PC-3 (cell line): Measurements from ENCODE around the gene SMG6. TPM values are rescaled to one million over a fixed set of nuclear protein-coding genes. Genes with fewer than 3 reads are reported as not detected.

ENCODE experiments used
- ATAC-seq: fragments of 200-7000 bp; cut with Tn5 transposase; 2 replicates; pipeline ENCODE4 v1.9.1; 2020; ENCODE audit warnings: mild to moderate bottlenecking, moderate library complexity
- BruUV-seq: library from RNA; stranded (reverse); fragments of 400-500 nt; replicated peaks from 2 replicates; lab custom pipeline; 2021; lab: Mats Ljungman, UMichigan
- CTCF ChIA-PET: fragments of 300-600 bp; sonication (Branson Sonifier 250); formaldehyde crosslinking; loops from one replicate; lab custom pipeline; 2022; ENCODE audit warnings: antibody characterized with exemption; lab: Charles Lee
- POLR2A ChIA-PET: fragments of 300-600 bp; sonication (Branson Sonifier 250); formaldehyde crosslinking; loops from one replicate; lab custom pipeline; 2022; ENCODE audit warnings: antibody characterized with exemption; ENCODE audit not compliant: unreplicated experiment; lab: Charles Lee
- DNase-seq: peaks from one replicate; pipeline ENCODE4 v3.0.0-alpha.2; 2015
- H2AFZ ChIP-seq: fragments of 300-600 bp; sonication (generic); 2 replicates; pipeline ENCODE4 v1.6.0; 2016; ENCODE audit warnings: antibody characterized with exemption, low read length
- H3F3A ChIP-seq: fragments of 300-600 bp; sonication (generic); one replicate; pipeline ENCODE4 v1.6.0; 2017; ENCODE audit warnings: antibody characterized with exemption, low read length, control low read depth, mild to moderate bottlenecking; ENCODE audit not compliant: unreplicated experiment
- H3K27ac ChIP-seq: fragments of 300-600 bp; sonication (generic); 2 replicates; pipeline ENCODE4 v1.5.1; 2016; ENCODE audit warnings: mild to moderate bottlenecking, low read length
- H3K27me3 ChIP-seq: fragments of 300-600 bp; sonication (generic); 2 replicates; pipeline ENCODE4 v1.6.1; 2016; ENCODE audit warnings: low read length, mixed read lengths
- H3K36me3 ChIP-seq: fragments of 300-600 bp; sonication (generic); 2 replicates; pipeline ENCODE4 v1.6.1; 2016; ENCODE audit warnings: low read depth, mixed run types, low read length, mixed read lengths
- H3K4me1 ChIP-seq: fragments of 300-600 bp; sonication (generic); 2 replicates; pipeline ENCODE4 v1.5.1; 2016; ENCODE audit warnings: low read length; ENCODE audit not compliant: insufficient read depth
- H3K4me2 ChIP-seq: fragments of 300-600 bp; sonication (generic); 2 replicates; pipeline ENCODE4 v1.6.0; 2016; ENCODE audit warnings: low read length
- H3K4me3 ChIP-seq: fragments of 300-600 bp; sonication (generic); 2 replicates; pipeline ENCODE4 v1.5.1; 2016; ENCODE audit warnings: mild to moderate bottlenecking, low read length, mixed read lengths
- H3K79me2 ChIP-seq: fragments of 300-600 bp; sonication (generic); 2 replicates; pipeline ENCODE4 v1.6.1; 2017; ENCODE audit warnings: low read length, mixed read lengths
- H3K9ac ChIP-seq: fragments of 300-600 bp; sonication (generic); 2 replicates; pipeline ENCODE4 v1.6.0; 2016; ENCODE audit warnings: mild to moderate bottlenecking, low read length
- H3K9me2 ChIP-seq: fragments of 300-600 bp; sonication (generic); replicated peaks from 2 replicates; pipeline ENCODE4 v1.6.1; 2016; ENCODE audit warnings: mixed run types, low read length, mixed read lengths
- H3K9me3 ChIP-seq: fragments of 300-600 bp; sonication (generic); 2 replicates; pipeline ENCODE4 v1.6.1; 2016; ENCODE audit warnings: low read length, mixed read lengths
- H4K20me1 ChIP-seq: fragments of 300-600 bp; sonication (generic); 2 replicates; pipeline ENCODE4 v1.6.1; 2016; ENCODE audit warnings: low read length, mixed read lengths
- EZH2 ChIP-seq: fragments of 300-600 bp; sonication (generic); IDR thresholded peaks from one replicate; pipeline ENCODE4 v1.6.1; 2017; ENCODE audit warnings: antibody characterized with exemption, mild to moderate bottlenecking, low read length; ENCODE audit not compliant: unreplicated experiment
- EZH2phosphoT487 ChIP-seq: fragments of 300-600 bp; sonication (generic); IDR thresholded peaks from 2 replicates; pipeline ENCODE4 v1.6.1; 2018; ENCODE audit warnings: mild to moderate bottlenecking, antibody characterized with exemption, low read length, borderline replicate concordance
- intact Hi-C: fragments of 100-400 bp; cut with micrococcal nuclease; formaldehyde crosslinking; loops from 2 replicates; pipeline ENCODE4 v1.9.0; 2023
- total RNA-seq: library from RNA; depleted of rRNA; stranded (reverse); fragments of >200 nt; gene quantifications from 2 replicates; pipeline ENCODE4 v1.2.3, GENCODE V29; 2014
- TF ChIP-seq, protein P1 (sequence below): fragments of 300-600 bp; sonication (generic); conservative IDR thresholded peaks from 2 replicates; pipeline ENCODE4 v1.5.1; 2017; ENCODE audit warnings: antibody characterized with exemption, low read depth, mild to moderate bottlenecking, low read length

SMG6 gene
- total RNA-seq, 1 experiment from 2014 or later, result 13.4 TPM

- Histone ChIP-seq H3K79me2 (peaks cover 53% of the 10 kb centered on the region), H4K20me1 (no peaks in the 10 kb centered on the region), H3K4me1 (no peaks in the 10 kb centered on the region), H3K36me3 (no peaks in the 10 kb centered on the region), H3F3A (no peaks in the 10 kb centered on the region), H3K4me3 (no peak overlapping the region), H3K9me2 (no peaks in the 10 kb centered on the region), H3K27me3 (no peaks in the 10 kb centered on the region), H2AFZ (no peak overlapping the region), H3K4me2 (no peak overlapping the region), H3K9ac (no peak overlapping the region), H3K27ac (no peak overlapping the region), H3K9me3 (no peaks in the 10 kb centered on the region)
- TF ChIP-seq, protein P1, sequence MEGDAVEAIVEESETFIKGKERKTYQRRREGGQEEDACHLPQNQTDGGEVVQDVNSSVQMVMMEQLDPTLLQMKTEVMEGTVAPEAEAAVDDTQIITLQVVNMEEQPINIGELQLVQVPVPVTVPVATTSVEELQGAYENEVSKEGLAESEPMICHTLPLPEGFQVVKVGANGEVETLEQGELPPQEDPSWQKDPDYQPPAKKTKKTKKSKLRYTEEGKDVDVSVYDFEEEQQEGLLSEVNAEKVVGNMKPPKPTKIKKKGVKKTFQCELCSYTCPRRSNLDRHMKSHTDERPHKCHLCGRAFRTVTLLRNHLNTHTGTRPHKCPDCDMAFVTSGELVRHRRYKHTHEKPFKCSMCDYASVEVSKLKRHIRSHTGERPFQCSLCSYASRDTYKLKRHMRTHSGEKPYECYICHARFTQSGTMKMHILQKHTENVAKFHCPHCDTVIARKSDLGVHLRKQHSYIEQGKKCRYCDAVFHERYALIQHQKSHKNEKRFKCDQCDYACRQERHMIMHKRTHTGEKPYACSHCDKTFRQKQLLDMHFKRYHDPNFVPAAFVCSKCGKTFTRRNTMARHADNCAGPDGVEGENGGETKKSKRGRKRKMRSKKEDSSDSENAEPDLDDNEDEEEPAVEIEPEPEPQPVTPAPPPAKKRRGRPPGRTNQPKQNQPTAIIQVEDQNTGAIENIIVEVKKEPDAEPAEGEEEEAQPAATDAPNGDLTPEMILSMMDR, result no peak
- no peak for TF ChIP-seq EZH2
- no peak for TF ChIP-seq EZH2phosphoT487
- intact Hi-C loops, result no loop called here
- POLR2A ChIA-PET, result no interaction called here
- CTCF ChIA-PET, result no interaction called here
- no TSS peak for BruUV-seq
- ATAC-seq (no peak), DNase-seq (no peak)
Measured at GRCh38 chr17:2019723-2020122, 283.9 kb downstream of the SMG6 start.

- Histone ChIP-seq H3K79me2 (peaks cover 45% of the 10 kb centered on the region), H3K4me2 (no peak overlapping the region), H4K20me1 (no peaks in the 10 kb centered on the region), H3K4me3 (no peak overlapping the region), H3K9me3 (no peaks in the 10 kb centered on the region), H3F3A (no peaks in the 10 kb centered on the region), H3K9ac (no peak overlapping the region), H3K36me3 (no peaks in the 10 kb centered on the region), H3K9me2 (no peaks in the 10 kb centered on the region), H3K27ac (no peak overlapping the region), H3K4me1 (no peaks in the 10 kb centered on the region), H3K27me3 (no peaks in the 10 kb centered on the region), H2AFZ (no peak overlapping the region)
- TF ChIP-seq, protein P1, result no peak
- TF ChIP-seq EZH2 (no peak), EZH2phosphoT487 (no peak)
- no TSS peak for BruUV-seq
- intact Hi-C loops, result no loop called here
- DNase-seq (no peak), ATAC-seq (no peak)
- POLR2A ChIA-PET, result no interaction called here
- CTCF ChIA-PET, result no interaction called here
Measured at GRCh38 chr17:2018716-2019510, 284.7 kb downstream of the SMG6 start.

- DNase-seq, result no peak
- no peak overlapping the region for H3K4me3 ChIP-seq
- no peaks in the 10 kb centered on the region for H3K36me3 ChIP-seq
- H3K27me3 ChIP-seq, result no peaks in the 10 kb centered on the region
- no peak overlapping the region for H3K27ac ChIP-seq
- H3K79me2 ChIP-seq, result peaks cover 32% of the 10 kb centered on the region
- H3K9me2 ChIP-seq, result no peaks in the 10 kb centered on the region
- H3K9ac ChIP-seq, result no peak overlapping the region
- H3K9me3 ChIP-seq, result no peaks in the 10 kb centered on the region
- H3K4me2 ChIP-seq, result no peak overlapping the region
- intact Hi-C loops, result no loop called here
- CTCF ChIA-PET, result no interaction called here
- no peak for ATAC-seq
- H2AFZ ChIP-seq, result no peak overlapping the region
- no peak for TF ChIP-seq EZH2phosphoT487
- TF ChIP-seq, protein P1, result no peak
- TF ChIP-seq EZH2, result no peak
- H3F3A ChIP-seq, result no peaks in the 10 kb centered on the region
- H3K4me1 ChIP-seq, result peaks cover 6% of the 10 kb centered on the region
- POLR2A ChIA-PET, result no interaction called here
- BruUV-seq, result no TSS peak
- no peaks in the 10 kb centered on the region for H4K20me1 ChIP-seq
Measured at GRCh38 chr17:2017274-2017941, 286.2 kb downstream of the SMG6 start.
